Chondrocyte (in vitro differentiated cells): ENCODE measurements around the gene FAU. TPM values are rescaled to one million over a fixed set of nuclear protein-coding genes. Genes with fewer than 3 reads are reported as not detected.

ENCODE experiments used
- DNase-seq: peaks from one replicate; pipeline ENCODE4 v3.0.0; 2021; ENCODE audit warnings: mixed read lengths, low spot score
- H3K27ac Mint-ChIP-seq: one replicate; pipeline ENCODE4 v1.8.0; 2021; ENCODE audit warnings: mild to moderate bottlenecking, moderate library complexity, mixed read lengths; ENCODE audit not compliant: unreplicated experiment
- H3K27me3 Mint-ChIP-seq: 2 replicates; pipeline ENCODE4 v1.8.0; 2021; ENCODE audit warnings: low read depth, mixed read lengths
- H3K36me3 Mint-ChIP-seq: 2 replicates; pipeline ENCODE4 v1.8.0; 2021; ENCODE audit warnings: low read depth, mixed read lengths
- H3K4me1 Mint-ChIP-seq: 2 replicates; pipeline ENCODE4 v1.8.0; 2021; ENCODE audit warnings: low read depth, mild to moderate bottlenecking, mixed read lengths
- H3K4me3 Mint-ChIP-seq: one replicate; pipeline ENCODE4 v1.8.0; 2021; ENCODE audit warnings: mild to moderate bottlenecking, moderate library complexity, mixed read lengths; ENCODE audit not compliant: unreplicated experiment
- H3K9me3 Mint-ChIP-seq: 2 replicates; pipeline ENCODE4 v1.8.0; 2021; ENCODE audit warnings: low read depth, mixed read lengths
- CTCF ChIP-seq: fragments of 200-600 bp; sonication (generic); IDR thresholded peaks from 2 replicates; pipeline ENCODE4 v1.5.0; 2021; ENCODE audit warnings: antibody characterized with exemption, mild to moderate bottlenecking, moderate library complexity
- total RNA-seq: library from RNA; stranded (reverse); gene quantifications from 3 replicates; pipeline ENCODE4 v1.2.1, GENCODE V29; 2021

The FAU gene
- total RNA-seq, 1 donor from 2014 or later = 506 TPM

GRCh38 chr11:65148657-65149056 lies 26.7 kb upstream of the FAU start:
- no peak overlapping the region for H3K27ac Mint-ChIP-seq
- TF ChIP-seq CTCF = no peak
- H3K27me3 Mint-ChIP-seq = peaks cover 8% of the 10 kb centered on the region
- H3K4me1 Mint-ChIP-seq = peaks cover 17% of the 10 kb centered on the region
- H3K4me3 Mint-ChIP-seq = no peak overlapping the region
- no peaks in the 10 kb centered on the region for H3K9me3 Mint-ChIP-seq
- no peak for DNase-seq
- no peaks in the 10 kb centered on the region for H3K36me3 Mint-ChIP-seq

GRCh38 chr11:65147352-65148075 lies 25.6 kb upstream of the FAU start:
- H3K9me3 Mint-ChIP-seq = no peaks in the 10 kb centered on the region
- no peak for DNase-seq
- TF ChIP-seq CTCF = no peak
- peaks cover 8% of the 10 kb centered on the region for H3K27me3 Mint-ChIP-seq
- H3K27ac Mint-ChIP-seq = no peak overlapping the region
- peaks cover 17% of the 10 kb centered on the region for H3K4me1 Mint-ChIP-seq
- no peaks in the 10 kb centered on the region for H3K36me3 Mint-ChIP-seq
- H3K4me3 Mint-ChIP-seq = no peak overlapping the region

GRCh38 chr11:65141896-65142494 lies 20.1 kb upstream of the FAU start:
- H3K27ac Mint-ChIP-seq = no peak overlapping the region
- no peak overlapping the region for H3K4me3 Mint-ChIP-seq
- no peaks in the 10 kb centered on the region for H3K4me1 Mint-ChIP-seq
- no peak for TF ChIP-seq CTCF
- no peak for DNase-seq
- no peaks in the 10 kb centered on the region for H3K9me3 Mint-ChIP-seq
- peaks cover 26% of the 10 kb centered on the region for H3K27me3 Mint-ChIP-seq
- H3K36me3 Mint-ChIP-seq = no peaks in the 10 kb centered on the region

GRCh38 chr11:65136515-65137096 lies 14.7 kb upstream of the FAU start:
- no peaks in the 10 kb centered on the region for H3K36me3 Mint-ChIP-seq
- DNase-seq = peak; percentile 18
- peaks cover 25% of the 10 kb centered on the region for H3K4me1 Mint-ChIP-seq
- peaks cover 13% of the 10 kb centered on the region for H3K27me3 Mint-ChIP-seq
- H3K9me3 Mint-ChIP-seq = no peaks in the 10 kb centered on the region
- TF ChIP-seq CTCF = no peak
- no peak overlapping the region for H3K27ac Mint-ChIP-seq
- no peak overlapping the region for H3K4me3 Mint-ChIP-seq

GRCh38 chr11:65135633-65136145 lies 13.8 kb upstream of the FAU start:
- Mint-ChIP-seq H3K36me3 (peaks cover 5% of the 10 kb centered on the region), H3K4me3 (peak overlapping the region; percentile 92), H3K9me3 (no peaks in the 10 kb centered on the region), H3K27ac (peak overlapping the region; percentile 99), H3K4me1 (peaks cover 25% of the 10 kb centered on the region), H3K27me3 (peaks cover 6% of the 10 kb centered on the region)
- TF ChIP-seq CTCF = no peak
- DNase-seq = peak; percentile 26
